ENCODE data around the gene RAD1.

- no peak for TF ChIP-seq POLR2AphosphoS5 (IDR thresholded peaks at IDR 0.05)
- TF ChIP-seq, protein P1, sequence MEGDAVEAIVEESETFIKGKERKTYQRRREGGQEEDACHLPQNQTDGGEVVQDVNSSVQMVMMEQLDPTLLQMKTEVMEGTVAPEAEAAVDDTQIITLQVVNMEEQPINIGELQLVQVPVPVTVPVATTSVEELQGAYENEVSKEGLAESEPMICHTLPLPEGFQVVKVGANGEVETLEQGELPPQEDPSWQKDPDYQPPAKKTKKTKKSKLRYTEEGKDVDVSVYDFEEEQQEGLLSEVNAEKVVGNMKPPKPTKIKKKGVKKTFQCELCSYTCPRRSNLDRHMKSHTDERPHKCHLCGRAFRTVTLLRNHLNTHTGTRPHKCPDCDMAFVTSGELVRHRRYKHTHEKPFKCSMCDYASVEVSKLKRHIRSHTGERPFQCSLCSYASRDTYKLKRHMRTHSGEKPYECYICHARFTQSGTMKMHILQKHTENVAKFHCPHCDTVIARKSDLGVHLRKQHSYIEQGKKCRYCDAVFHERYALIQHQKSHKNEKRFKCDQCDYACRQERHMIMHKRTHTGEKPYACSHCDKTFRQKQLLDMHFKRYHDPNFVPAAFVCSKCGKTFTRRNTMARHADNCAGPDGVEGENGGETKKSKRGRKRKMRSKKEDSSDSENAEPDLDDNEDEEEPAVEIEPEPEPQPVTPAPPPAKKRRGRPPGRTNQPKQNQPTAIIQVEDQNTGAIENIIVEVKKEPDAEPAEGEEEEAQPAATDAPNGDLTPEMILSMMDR (IDR thresholded peaks at IDR 0.05) = no peak
These were observed 56.5 kb downstream of the RAD1 start for GRCh38 chr5:34858790-34859189.
